Upper lobe of right lung (tissue), 1 donor: ENCODE data around the gene PNKD. TPM values are rescaled to one million over a fixed set of nuclear protein-coding genes. Genes with fewer than 3 reads are reported as not detected.

Experiments used
- ATAC-seq: fragments of 200-7000 bp; cut with Tn5 transposase; one replicate; pipeline ENCODE4 v1.9.1; 2020; ENCODE audit warnings: mild to moderate bottlenecking, moderate library complexity
- DNase-seq: peaks from one replicate; pipeline ENCODE4 v3.0.0-alpha.2; 2020
- H3K27ac ChIP-seq: fragments of 200-600 bp; one replicate; pipeline ENCODE4 v1.8.0; 2022
- H3K27me3 ChIP-seq: fragments of 200-600 bp; one replicate; pipeline ENCODE4 v1.8.0; 2022; ENCODE audit warnings: mild to moderate bottlenecking
- H3K36me3 ChIP-seq: fragments of 200-600 bp; one replicate; pipeline ENCODE4 v1.8.0; 2022
- H3K4me1 ChIP-seq: fragments of 200-600 bp; one replicate; pipeline ENCODE4 v1.8.0; 2022
- H3K4me3 ChIP-seq: fragments of 200-600 bp; one replicate; pipeline ENCODE4 v1.8.0; 2022; ENCODE audit warnings: mild to moderate bottlenecking
- H3K9me3 ChIP-seq: fragments of 200-600 bp; one replicate; pipeline ENCODE4 v1.8.0; 2022
- intact Hi-C: fragments of 100-400 bp; cut with DNase I; formaldehyde crosslinking; loops from one replicate; pipeline ENCODE4 v1.11.0; 2022
- total RNA-seq: library from RNA; stranded (reverse); fragmentation: NEBNext Ultra II Directional; extraction: Animal tissue kit (Norgen Biotek cat#: 25700); gene quantifications from one replicate; pipeline ENCODE4 v1.2.1, GENCODE V29; 2021
- TF ChIP-seq, protein P1 (sequence below): fragments of 200-600 bp; IDR thresholded peaks from one replicate; pipeline ENCODE4 v1.8.0; 2022; ENCODE audit warnings: antibody characterized with exemption
- donor health status: DM: no; HTN: yes; CAD: no; lungs with severe emphysema.

Gene PNKD
- total RNA-seq, 1 donor from 2014 or later = 65.4 TPM

GRCh38 chr2:218298314-218298875 is 28.1 kb downstream of the PNKD start:
- Histone ChIP-seq H3K27ac (peak overlapping the region; percentile 63), H3K27me3 (no peaks in the 10 kb centered on the region), H3K36me3 (no peaks in the 10 kb centered on the region), H3K4me3 (no peak overlapping the region), H3K9me3 (no peaks in the 10 kb centered on the region), H3K4me1 (peaks cover 22% of the 10 kb centered on the region)
- ATAC-seq = no peak
- TF ChIP-seq, protein P1, sequence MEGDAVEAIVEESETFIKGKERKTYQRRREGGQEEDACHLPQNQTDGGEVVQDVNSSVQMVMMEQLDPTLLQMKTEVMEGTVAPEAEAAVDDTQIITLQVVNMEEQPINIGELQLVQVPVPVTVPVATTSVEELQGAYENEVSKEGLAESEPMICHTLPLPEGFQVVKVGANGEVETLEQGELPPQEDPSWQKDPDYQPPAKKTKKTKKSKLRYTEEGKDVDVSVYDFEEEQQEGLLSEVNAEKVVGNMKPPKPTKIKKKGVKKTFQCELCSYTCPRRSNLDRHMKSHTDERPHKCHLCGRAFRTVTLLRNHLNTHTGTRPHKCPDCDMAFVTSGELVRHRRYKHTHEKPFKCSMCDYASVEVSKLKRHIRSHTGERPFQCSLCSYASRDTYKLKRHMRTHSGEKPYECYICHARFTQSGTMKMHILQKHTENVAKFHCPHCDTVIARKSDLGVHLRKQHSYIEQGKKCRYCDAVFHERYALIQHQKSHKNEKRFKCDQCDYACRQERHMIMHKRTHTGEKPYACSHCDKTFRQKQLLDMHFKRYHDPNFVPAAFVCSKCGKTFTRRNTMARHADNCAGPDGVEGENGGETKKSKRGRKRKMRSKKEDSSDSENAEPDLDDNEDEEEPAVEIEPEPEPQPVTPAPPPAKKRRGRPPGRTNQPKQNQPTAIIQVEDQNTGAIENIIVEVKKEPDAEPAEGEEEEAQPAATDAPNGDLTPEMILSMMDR = no peak
- no peak for DNase-seq
- intact Hi-C loops = loop anchor here (10.0 kb wide), 1 partner anchor 96 kb away; the partner anchor contains the start of gene CTDSP1

DNA sequence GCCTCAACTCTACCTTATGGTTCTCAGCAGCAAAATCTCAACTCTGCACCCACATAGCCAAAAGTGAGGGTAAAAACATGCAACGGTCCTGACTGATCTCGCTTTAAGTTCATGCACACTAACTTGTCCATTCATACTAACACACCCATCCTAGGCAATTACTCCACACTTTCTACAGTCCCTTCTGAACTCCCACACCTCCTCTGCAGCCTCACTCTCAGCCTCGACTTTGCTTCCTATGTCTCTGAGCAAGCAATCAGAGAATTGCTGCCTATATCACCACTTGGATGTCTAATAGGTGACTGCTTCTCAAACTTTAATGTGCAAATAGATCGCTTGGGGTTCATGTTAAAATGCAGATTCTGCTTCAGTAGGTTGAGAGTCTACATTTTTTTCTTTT is 29.8 kb downstream of the PNKD start:
- intact Hi-C loops = loop anchor here (10.0 kb wide), 1 partner anchor 55 kb away; the partner anchor contains the start of gene CATIP
- DNase-seq (no peak), ATAC-seq (no peak)
- Histone ChIP-seq H3K4me3 (no peak overlapping the region), H3K36me3 (no peaks in the 10 kb centered on the region), H3K9me3 (no peaks in the 10 kb centered on the region), H3K27me3 (no peaks in the 10 kb centered on the region), H3K27ac (no peak overlapping the region), H3K4me1 (peaks cover 5% of the 10 kb centered on the region)
- TF ChIP-seq, protein P1 = no peak

GRCh38 chr2:218301176-218301819 is 31.0 kb downstream of the PNKD start:
- no peaks in the 10 kb centered on the region for H3K27me3 ChIP-seq
- DNase-seq (peak; percentile 82), ATAC-seq (peak; percentile 93)

DNA sequence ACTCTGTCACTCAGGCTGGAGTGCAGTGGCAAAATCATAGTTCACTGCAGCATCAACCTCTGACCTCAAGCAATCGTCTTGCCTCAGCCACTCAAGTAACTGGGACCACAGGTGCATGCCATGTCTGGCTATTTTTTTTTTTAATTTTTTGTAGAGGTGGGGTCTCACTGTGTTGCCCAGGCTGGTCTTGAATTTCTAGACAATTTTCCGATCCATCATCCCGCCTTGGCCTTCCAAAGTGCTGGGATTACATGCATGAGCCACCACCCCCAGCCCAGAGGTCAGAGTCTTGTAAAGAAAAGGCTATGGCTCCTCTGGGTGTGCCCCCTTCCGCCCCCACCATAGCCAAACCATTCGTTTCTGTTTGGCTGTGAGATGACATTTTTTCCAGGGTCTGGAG is 35.1 kb downstream of the PNKD start:
- Histone ChIP-seq H3K27me3 (no peaks in the 10 kb centered on the region), H3K27ac (no peak overlapping the region), H3K36me3 (no peaks in the 10 kb centered on the region), H3K4me3 (no peak overlapping the region), H3K9me3 (no peaks in the 10 kb centered on the region), H3K4me1 (no peaks in the 10 kb centered on the region)
- no peak for DNase-seq
- TF ChIP-seq, protein P1 = no peak
- ATAC-seq = no peak
- intact Hi-C loops = loop anchor here (10.0 kb wide), 1 partner anchor 49 kb away; the partner anchor contains the start of gene CATIP

More at GRCh38 chr2:218301176-218301819, 31.0 kb downstream of the PNKD start:
- intact Hi-C loops = loop anchor here (10.0 kb wide), 1 partner anchor 54 kb away; the partner anchor contains the start of gene CATIP
- H3K36me3 ChIP-seq = no peaks in the 10 kb centered on the region
- TF ChIP-seq, protein P1 = peak; percentile 98
- no peaks in the 10 kb centered on the region for H3K9me3 ChIP-seq
- no peak overlapping the region for H3K4me3 ChIP-seq
- H3K27ac ChIP-seq = no peak overlapping the region
- no peaks in the 10 kb centered on the region for H3K4me1 ChIP-seq

DNA sequence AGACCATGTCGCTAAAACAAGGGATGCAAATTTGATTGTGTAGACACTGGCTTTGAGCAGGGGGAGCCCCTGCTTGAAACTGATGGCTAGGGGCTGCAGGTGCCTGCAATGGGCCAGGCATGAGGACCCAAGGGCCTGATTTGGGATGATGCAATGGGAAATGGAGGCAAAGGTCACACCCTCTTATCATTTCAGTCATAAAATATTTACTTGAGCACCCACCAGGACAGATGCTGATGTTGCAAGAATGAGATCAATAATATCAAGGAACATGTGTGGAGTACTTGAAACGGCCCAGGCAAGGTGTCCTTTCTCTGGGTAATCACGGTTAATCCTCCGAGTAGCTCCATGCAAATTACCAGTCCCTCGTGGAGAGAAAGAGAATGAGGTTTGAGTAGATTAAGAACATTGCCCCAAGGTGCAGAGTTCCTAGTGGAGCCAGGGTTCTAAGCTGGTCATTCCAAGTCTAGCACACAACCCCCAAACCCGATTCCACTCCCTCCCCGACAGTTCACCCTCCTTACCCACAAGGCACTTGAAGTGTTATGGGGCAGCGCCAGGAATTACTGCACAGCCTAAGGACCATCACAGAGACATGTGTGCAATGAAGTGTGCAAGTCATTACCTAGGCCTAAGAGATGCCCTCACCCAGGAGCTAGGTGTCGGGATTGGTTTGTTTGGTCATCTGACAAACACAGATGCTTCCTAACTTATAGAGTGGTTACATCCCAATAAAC is 36.0 kb downstream of the PNKD start:
- Histone ChIP-seq H3K9me3 (no peaks in the 10 kb centered on the region), H3K36me3 (no peaks in the 10 kb centered on the region), H3K27ac (no peak overlapping the region), H3K4me3 (no peak overlapping the region), H3K27me3 (no peaks in the 10 kb centered on the region), H3K4me1 (no peaks in the 10 kb centered on the region)
- intact Hi-C loops = loop anchor here (10.0 kb wide), 1 partner anchor 48 kb away; the partner anchor contains the start of gene CATIP
- TF ChIP-seq, protein P1 = no peak
- no peak for ATAC-seq
- DNase-seq = no peak
